GM12878 (cell line): Measurements from ENCODE around the gene CALHM4. TPM values are rescaled to one million over a fixed set of nuclear protein-coding genes. Genes with fewer than 3 reads are reported as not detected.

Experiments
- ATAC-seq: fragments of 200-7000 bp; cut with Tn5 transposase; 3 replicates; pipeline ENCODE4 v1.9.1; 2020; ENCODE audit warnings: mild to moderate bottlenecking, moderate library complexity
- BruUV-seq: library from RNA; stranded (reverse); fragments of 400-500 nt; replicated peaks from 2 replicates; lab custom pipeline; 2021; lab: Mats Ljungman, UMichigan
- CTCF ChIA-PET: fragments of 300-600 bp; sonication (Branson Sonifier 250); formaldehyde crosslinking; extraction: SDS; loops from one replicate; lab custom pipeline; 2021; ENCODE audit warnings: inconsistent platforms; lab: Yijun Ruan, JAX
- POLR2A ChIA-PET: fragments of 350-600 bp; formaldehyde crosslinking; extraction: SDS; loops from one replicate; lab custom pipeline; 2021; ENCODE audit warnings: inconsistent platforms; lab: Charles Lee
- RAD21 ChIA-PET: fragments of 300-600 bp; sonication (Branson Sonifier 250); formaldehyde crosslinking; loops from one replicate; lab custom pipeline; 2023; ENCODE audit warnings: antibody characterized with exemption; ENCODE audit not compliant: unreplicated experiment; lab: Charles Lee
- SMC1A ChIA-PET: fragments of 300-600 bp; sonication (Branson Sonifier 250); formaldehyde crosslinking; loops from one replicate; lab custom pipeline; 2023; ENCODE audit not compliant: unreplicated experiment, uncharacterized antibody; lab: Charles Lee
- DNase-seq: peaks from one replicate; pipeline ENCODE4 v3.0.0-alpha.2; 2011; ENCODE audit warnings: low read depth, low spot score
- FAIRE-seq: peaks from 3 replicates; lab custom pipeline; 2011; peaks lifted over from hg19 to GRCh38; lab: Jason Lieb, UNC
- H2AFZ ChIP-seq: 2 replicates; pipeline ENCODE4 v1.6.0; 2011; ENCODE audit warnings: low read depth, low read length, control low read depth; ENCODE audit not compliant: control insufficient read depth
- H3K27ac ChIP-seq: 2 replicates; pipeline ENCODE4 v1.5.1; 2011; ENCODE audit warnings: control low read depth; ENCODE audit not compliant: control insufficient read depth, insufficient read depth
- H3K27me3 ChIP-seq, 2 experiments: replicated peaks in 1 of 2; 2 replicates each; pipeline versions ENCODE4 v1.6.0 to v1.6.1; 2011; ENCODE audit warnings: low read length in 1 of 2; ENCODE audit not compliant: control insufficient read depth in 2 of 2, insufficient read depth in 2 of 2
- H3K36me3 ChIP-seq, 2 experiments: 2 replicates each; pipeline ENCODE4 v1.5.1; 2011; ENCODE audit warnings: low read length in 1 of 2; ENCODE audit not compliant: control insufficient read depth in 2 of 2, insufficient read depth in 2 of 2
- H3K4me1 ChIP-seq: 2 replicates; pipeline ENCODE4 v1.6.1; 2011; ENCODE audit warnings: mild to moderate bottlenecking, low read length, moderate library complexity, mixed read lengths; ENCODE audit not compliant: control insufficient read depth, insufficient read depth
- H3K4me2 ChIP-seq: 2 replicates; pipeline ENCODE4 v1.6.0; 2011; ENCODE audit warnings: control low read depth; ENCODE audit not compliant: control insufficient read depth, insufficient read depth
- H3K4me3 ChIP-seq: fragments of 200-600 bp; sonication (generic); 2 replicates; pipeline ENCODE4 v1.5.1; 2016
- H3K79me2 ChIP-seq: 2 replicates; pipeline ENCODE4 v1.6.0; 2011; ENCODE audit warnings: low read length; ENCODE audit not compliant: control insufficient read depth, insufficient read depth
- H3K9ac ChIP-seq: 2 replicates; pipeline ENCODE4 v1.8.0; 2011; ENCODE audit warnings: low read length, control low read depth, mixed read lengths; ENCODE audit not compliant: control insufficient read depth, insufficient read depth
- H3K9me3 ChIP-seq: replicated peaks from 3 replicates; pipeline ENCODE4 v1.5.1; 2011; ENCODE audit warnings: mild to moderate bottlenecking, low read length; ENCODE audit not compliant: control insufficient read depth, insufficient read depth
- H4K20me1 ChIP-seq: 2 replicates; pipeline ENCODE4 v1.6.0; 2011; ENCODE audit not compliant: control insufficient read depth, insufficient read depth
- E2F4 ChIP-seq: IDR thresholded peaks from 2 replicates; pipeline ENCODE4 v1.6.1; 2012; ENCODE audit warnings: low read depth, low read length, improper control_type of control experiment
- FOXM1 ChIP-seq: IDR thresholded peaks from 2 replicates; pipeline ENCODE4 v1.6.1; 2012; ENCODE audit warnings: low read depth, mild to moderate bottlenecking, inconsistent platforms, low read length, moderate library complexity
- SMC3 ChIP-seq: IDR thresholded peaks from 2 replicates; pipeline ENCODE4 v1.6.1; 2011; ENCODE audit warnings: low read length, improper control_type of control experiment, borderline replicate concordance
- SUZ12 ChIP-seq: fragments of 200-600 bp; sonication (generic); IDR thresholded peaks from one replicate; pipeline ENCODE4 v1.6.1; 2018; ENCODE audit warnings: antibody characterized with exemption, mild to moderate bottlenecking; ENCODE audit not compliant: unreplicated experiment
- ZBTB4 ChIP-seq: fragments of 450-650 bp; formaldehyde crosslinking; IDR thresholded peaks from 2 replicates; pipeline ENCODE4 v1.4.0; 2022; ENCODE audit warnings: mild to moderate bottlenecking, moderate library complexity
- in situ Hi-C: fragments of 300-500 bp; cut with MboI; formaldehyde crosslinking; loops from 9 replicates; pipeline ENCODE4 v1.14.3; 2018; ENCODE audit warnings: mixed read lengths
- intact Hi-C: fragments of 100-400 bp; cut with micrococcal nuclease; formaldehyde crosslinking; loops from one replicate; pipeline ENCODE4 v1.14.2; 2022; ENCODE audit not compliant: unreplicated experiment
- polyA plus RNA-seq, 11 experiments: library from polyadenylated mRNA; depleted of rRNA in 4 of 11; unstranded in 6 of 11; stranded (reverse) in 5 of 11; fragments of >200 nt; fragmentation: Nextera tagmentation in 4 of 11; fragmentation: Illumina TruSeq in 1 of 11; extraction: Ambion mirVana in 4 of 11; extraction: Trizol in 1 of 11; gene quantifications; 1 replicate in 1 of 11; 2 replicates in 10 of 11; pipeline versions ENCODE4 v1.2.1 to v1.2.3, GENCODE V29; 2011 to 2016; ENCODE audit warnings: inconsistent platforms in 2 of 11, missing spikeins in 2 of 11, low read depth in 1 of 11
- total RNA-seq, 4 experiments: library from RNA; depleted of rRNA in 3 of 4; stranded (reverse); fragments of >200 nt in 3 of 4; fragmentation: Illumina TruSeq in 1 of 4; extraction: Trizol in 1 of 4; gene quantifications; 2 replicates each; pipeline versions ENCODE4 v1.2.1 to v1.2.3, GENCODE V29; 2013 to 2021

The CALHM4 gene
- total and polyA plus RNA-seq, 10 of the 15 experiments (the other 5 are each of a cell fraction or from before 2014, with no cell fraction given) = not detected

GRCh38 chr6:116512734-116513133 is 40.8 kb upstream of the CALHM4 start:
- Histone ChIP-seq H3K36me3 (no peaks in the 10 kb centered on the region), H3K9me3 (no peaks in the 10 kb centered on the region), H3K4me2 (no peak overlapping the region), H3K4me1 (peaks cover 9% of the 10 kb centered on the region), H3K79me2 (no peaks in the 10 kb centered on the region), H4K20me1 (no peaks in the 10 kb centered on the region), H3K4me3 (no peak overlapping the region), H3K27me3 (no peaks in the 10 kb centered on the region; a peak in 1 of 4 replicates), H3K27ac (no peak overlapping the region), H3K9ac (no peak overlapping the region), H2AFZ (no peak overlapping the region)
- in situ Hi-C loops (no loop called here), intact Hi-C loops (no loop called here)
- FAIRE-seq = peak; percentile 31
- no peak for TF ChIP-seq ZBTB4 (CRISPR knock-in tag)
- no peak for TF ChIP-seq E2F4
- no peak for TF ChIP-seq SUZ12
- TF ChIP-seq FOXM1 = no peak
- no peak for TF ChIP-seq SMC3
- RAD21 ChIA-PET = interaction anchor here (0.7 to 1.3 kb wide), 4 partner anchors 41 to 225 kb away, joined by 3 to 4 read pairs (median 3); partner anchors contain the start of gene CALHM4
- CTCF ChIA-PET = interaction anchor here (0.8 to 5.2 kb wide), 4 partner anchors 16 to 225 kb away, joined by 3 to 34 read pairs (median 12); no protein-coding TSS in a partner anchor
- SMC1A ChIA-PET = interaction anchor here (0.9 to 2.0 kb wide), 4 partner anchors 10 to 120 kb away, joined by 3 to 13 read pairs (median 4); no protein-coding TSS in a partner anchor
- ATAC-seq = no peak
- POLR2A ChIA-PET = no interaction called here
- DNase-seq = no peak
- BruUV-seq = no TSS peak
